BLaER1 treated with 17β-estradiol and CSF1 and Interleukin-3, amounts not matched to agents 10 nM and 100 nM (cell line): ENCODE data around the gene TTC12.
A peak's percentile ranks its signal among the peaks of the same experiment; 100 is the strongest.

Source experiments
- H3K27ac ChIP-seq, 11 experiments: shearing (Covaris generic); formaldehyde crosslinking; 2 replicates each; pipeline ENCODE4 v1.8.1; 2022
- H3K27me3 ChIP-seq, 11 experiments: shearing (Covaris generic); formaldehyde crosslinking; 2 replicates each; pipeline ENCODE4 v1.8.1; 2022
- H3K36me3 ChIP-seq, 11 experiments: shearing (Covaris generic); formaldehyde crosslinking; 2 replicates each; pipeline ENCODE4 v1.8.1; 2022
- H3K4me1 ChIP-seq, 10 experiments: shearing (Covaris generic); formaldehyde crosslinking; 2 replicates each; pipeline ENCODE4 v1.8.1; 2022
- H3K4me2 ChIP-seq, 11 experiments: shearing (Covaris generic); formaldehyde crosslinking; 2 replicates each; pipeline ENCODE4 v1.8.1; 2022
- H3K4me3 ChIP-seq, 10 experiments: shearing (Covaris generic); formaldehyde crosslinking; 2 replicates each; pipeline ENCODE4 v1.8.1; 2022
- H3K9ac ChIP-seq, 11 experiments: shearing (Covaris generic); formaldehyde crosslinking; 2 replicates each; pipeline ENCODE4 v1.8.1; 2022
- H3K9me3 ChIP-seq, 11 experiments: shearing (Covaris generic); formaldehyde crosslinking; replicated peaks in 1 of 11; 2 replicates each; pipeline ENCODE4 v1.8.1; 2022
- H4K20me1 ChIP-seq, 11 experiments: shearing (Covaris generic); formaldehyde crosslinking; 2 replicates each; pipeline ENCODE4 v1.8.1; 2022
- Cebpa-rat ChIP-seq, 11 experiments: shearing (Covaris generic); IDR thresholded peaks; 2 replicates each; pipeline ENCODE4 v1.8.1; 2022

The TTC12 gene

DNA sequence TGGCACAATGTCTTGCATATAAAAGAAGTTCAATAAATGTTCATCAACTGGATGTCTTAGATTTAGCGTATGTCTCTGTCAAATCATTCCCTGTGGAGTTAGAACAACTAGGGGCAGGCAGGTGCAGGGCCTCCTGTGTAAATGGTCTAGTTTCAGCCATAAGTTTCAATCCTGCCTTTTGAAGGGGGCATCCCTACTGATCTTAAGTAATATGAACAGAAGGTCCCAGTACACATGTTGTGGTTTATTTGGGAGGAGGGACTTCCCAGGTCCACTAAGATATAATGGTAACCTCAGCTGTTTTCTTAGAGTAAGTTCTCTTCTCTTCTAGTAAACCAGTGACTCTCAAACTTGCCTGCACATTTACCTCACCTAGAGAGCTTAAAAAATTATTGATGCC lies 19.8 kb downstream of the TTC12 start:
- Histone ChIP-seq H3K36me3 (no peaks in the 10 kb centered on the region), H3K27me3 (no peaks in the 10 kb centered on the region), H3K4me1 (no peaks in the 10 kb centered on the region), H3K9me3 (no peaks in the 10 kb centered on the region), H4K20me1 (no peaks in the 10 kb centered on the region), H3K27ac (no peak overlapping the region), H3K4me2 (no peak overlapping the region), H3K4me3 (no peak overlapping the region), H3K9ac (no peak overlapping the region)
- no peak for TF ChIP-seq Cebpa-rat (IDR thresholded peaks at IDR 0.05)

DNA sequence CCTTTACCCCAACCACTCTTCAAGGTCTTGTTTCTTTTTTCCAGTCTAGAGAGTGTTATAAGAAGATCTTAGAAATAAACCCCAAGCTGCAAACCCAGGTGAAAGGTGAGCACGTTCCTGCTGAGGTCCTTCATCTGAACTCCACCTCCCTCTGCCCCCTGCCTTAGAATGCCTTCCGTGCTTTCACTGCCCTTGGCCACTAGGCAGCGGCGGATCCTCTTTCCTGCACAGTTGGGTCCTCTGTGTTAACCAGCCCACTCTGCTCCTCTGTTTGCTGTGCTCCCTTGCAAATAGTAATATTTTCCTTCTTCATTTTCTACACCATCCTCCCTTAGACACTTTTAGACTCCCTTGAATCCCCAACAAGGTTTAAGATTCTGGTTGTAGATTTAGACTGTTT lies 24.3 kb downstream of the TTC12 start:
- H4K20me1 ChIP-seq = no peaks in the 10 kb centered on the region
- H3K9ac ChIP-seq = no peak overlapping the region
- no peak overlapping the region for H3K4me3 ChIP-seq
- no peak overlapping the region for H3K27ac ChIP-seq
- H3K9me3 ChIP-seq = no peaks in the 10 kb centered on the region
- no peaks in the 10 kb centered on the region for H3K4me1 ChIP-seq
- no peak overlapping the region for H3K4me2 ChIP-seq
- TF ChIP-seq Cebpa-rat (IDR thresholded peaks at IDR 0.05) = no peak
- no peaks in the 10 kb centered on the region for H3K36me3 ChIP-seq
- H3K27me3 ChIP-seq = no peaks in the 10 kb centered on the region

- Histone ChIP-seq H3K9me3 (no peaks in the 10 kb centered on the region), H3K4me1 (no peaks in the 10 kb centered on the region), H3K4me2 (no peak overlapping the region), H3K27me3 (no peaks in the 10 kb centered on the region), H3K4me3 (no peak overlapping the region), H3K27ac (no peak overlapping the region), H4K20me1 (no peaks in the 10 kb centered on the region), H3K36me3 (no peaks in the 10 kb centered on the region), H3K9ac (no peak overlapping the region)
- no peak for TF ChIP-seq Cebpa-rat (IDR thresholded peaks at IDR 0.05)
Observed at GRCh38 chr11:113339929-113340589, 25.7 kb downstream of the TTC12 start.

GRCh38 chr11:113341388-113342165 lies 27.2 kb downstream of the TTC12 start:
- Histone ChIP-seq H3K36me3 (no peaks in the 10 kb centered on the region), H3K27ac (no peak overlapping the region), H3K27me3 (no peaks in the 10 kb centered on the region), H3K9me3 (no peaks in the 10 kb centered on the region), H3K4me3 (no peak overlapping the region), H3K4me1 (no peaks in the 10 kb centered on the region), H3K9ac (no peak overlapping the region), H3K4me2 (no peak overlapping the region), H4K20me1 (no peaks in the 10 kb centered on the region)
- no peak for TF ChIP-seq Cebpa-rat (IDR thresholded peaks at IDR 0.05)

DNA sequence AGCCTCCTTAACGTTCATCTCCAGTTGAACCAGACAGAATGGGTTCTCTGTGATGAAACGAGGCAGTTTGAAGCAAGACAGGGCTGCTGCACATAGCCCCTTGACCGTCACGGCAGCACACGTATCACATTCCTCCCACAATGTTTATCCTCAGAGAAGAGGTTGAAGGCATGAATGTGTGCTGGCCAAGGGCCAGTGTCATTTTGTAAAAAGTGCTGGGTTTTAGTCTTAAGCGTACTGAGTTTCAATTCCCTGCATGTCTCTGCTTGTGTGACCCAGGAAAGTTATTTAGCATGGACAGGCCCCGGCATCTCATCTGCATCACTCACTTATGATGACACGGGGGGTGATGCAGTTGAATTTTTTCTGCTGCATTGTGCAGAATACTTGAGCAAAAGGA lies 31.6 kb downstream of the TTC12 start:
- no peak for TF ChIP-seq Cebpa-rat (IDR thresholded peaks at IDR 0.05)
- H4K20me1 ChIP-seq = 0 out of 22 replicates have a peak, but pooled peaks cover 0 to 6% (median 0%) of the 10 kb centered on the region in 11 experiments
- H3K27ac ChIP-seq = no peak overlapping the region

GRCh38 chr11:113349528-113349927 lies 35.1 kb downstream of the TTC12 start:
- Histone ChIP-seq H4K20me1 (0 out of 22 replicates have a peak, but pooled peaks cover 0 to 6% (median 0%) of the 10 kb centered on the region in 11 experiments), H3K9me3 (peaks cover 0 to 4% (median 0%) of the 10 kb centered on the region in 11 experiments; a peak in 1 of 22 replicates), H3K9ac (no peak overlapping the region), H3K27me3 (no peaks in the 10 kb centered on the region), H3K4me3 (no peak overlapping the region), H3K27ac (no peak overlapping the region), H3K4me2 (no peak overlapping the region), H3K4me1 (no peaks in the 10 kb centered on the region), H3K36me3 (no peaks in the 10 kb centered on the region)
- no peak for TF ChIP-seq Cebpa-rat (IDR thresholded peaks at IDR 0.05)

More for the DNA sequence above, 31.6 kb downstream of the TTC12 start:
- no peaks in the 10 kb centered on the region for H3K4me1 ChIP-seq
- H3K4me3 ChIP-seq = no peak overlapping the region
- no peaks in the 10 kb centered on the region for H3K36me3 ChIP-seq
- no peaks in the 10 kb centered on the region for H3K9me3 ChIP-seq
- no peaks in the 10 kb centered on the region for H3K27me3 ChIP-seq
- H3K4me2 ChIP-seq = no peak overlapping the region
- no peak overlapping the region for H3K9ac ChIP-seq

- TF ChIP-seq Cebpa-rat (IDR thresholded peaks at IDR 0.05) = no peak
- H3K27ac ChIP-seq = no peak overlapping the region
Observed at GRCh38 chr11:113350336-113351067, 36.1 kb downstream of the TTC12 start.

GRCh38 chr11:113351068-113351450 lies 36.7 kb downstream of the TTC12 start:
- Histone ChIP-seq H3K9me3 (peaks cover 7 to 20% (median 9%) of the 10 kb centered on the region in 11 experiments), H3K4me3 (no peak overlapping the region), H3K27me3 (no peaks in the 10 kb centered on the region), H3K4me1 (no peaks in the 10 kb centered on the region), H3K9ac (no peak overlapping the region), H3K4me2 (no peak overlapping the region), H3K27ac (no peak overlapping the region), H4K20me1 (0 out of 22 replicates have a peak, but pooled peaks cover 0 to 6% (median 0%) of the 10 kb centered on the region in 11 experiments), H3K36me3 (no peaks in the 10 kb centered on the region)
- TF ChIP-seq Cebpa-rat (IDR thresholded peaks at IDR 0.05) = no peak

More at GRCh38 chr11:113350336-113351067, 36.1 kb downstream of the TTC12 start:
- peaks cover 2 to 14% (median 3%) of the 10 kb centered on the region in 11 experiments; a peak in 14 of 22 replicates for H3K9me3 ChIP-seq
- H3K9ac ChIP-seq = no peak overlapping the region
- H3K27me3 ChIP-seq = no peaks in the 10 kb centered on the region
- H4K20me1 ChIP-seq = 0 out of 22 replicates have a peak, but pooled peaks cover 0 to 6% (median 0%) of the 10 kb centered on the region in 11 experiments
- H3K4me1 ChIP-seq = no peaks in the 10 kb centered on the region
- no peaks in the 10 kb centered on the region for H3K36me3 ChIP-seq
- no peak overlapping the region for H3K4me2 ChIP-seq
- no peak overlapping the region for H3K4me3 ChIP-seq

GRCh38 chr11:113351480-113351879 lies 37.1 kb downstream of the TTC12 start:
- Histone ChIP-seq H3K36me3 (no peaks in the 10 kb centered on the region), H4K20me1 (0 out of 22 replicates have a peak, but pooled peaks cover 0 to 6% (median 0%) of the 10 kb centered on the region in 11 experiments), H3K27me3 (no peaks in the 10 kb centered on the region), H3K4me2 (no peak overlapping the region), H3K9ac (no peak overlapping the region), H3K4me1 (no peaks in the 10 kb centered on the region), H3K4me3 (no peak overlapping the region), H3K9me3 (peaks cover 12 to 24% (median 13%) of the 10 kb centered on the region in 11 experiments), H3K27ac (no peak overlapping the region)
- peak in 1 of 11 experiments; percentile 6; a peak in 1 of 22 replicates for TF ChIP-seq Cebpa-rat (IDR thresholded peaks at IDR 0.05)
